H9 (cell line): Measurements from ENCODE around the gene COG3. TPM values are rescaled to one million over a fixed set of nuclear protein-coding genes. Genes with fewer than 3 reads are reported as not detected.

ENCODE experiments used
- DNase-seq: peaks from one replicate; pipeline ENCODE4 v3.0.0-alpha.2; 2017
- H2AFZ ChIP-seq: one replicate; pipeline ENCODE4 v1.6.1; 2013; ENCODE audit warnings: mild to moderate bottlenecking, low read length, control low read depth, moderate library complexity
- H2AK5ac ChIP-seq: 2 replicates; pipeline ENCODE4 v1.6.1; 2013; ENCODE audit warnings: low read length, control low read depth, mixed read lengths; ENCODE audit not compliant: insufficient read length
- H2BK120ac ChIP-seq: one replicate; pipeline ENCODE4 v1.6.1; 2013; ENCODE audit warnings: low read depth, mild to moderate bottlenecking, low read length, control low read depth, inconsistent platforms; ENCODE audit not compliant: poor library complexity, severe bottlenecking
- H2BK12ac ChIP-seq: 2 replicates; pipeline ENCODE4 v1.6.1; 2013; ENCODE audit warnings: low read length, control low read depth, mixed read lengths, low read depth; ENCODE audit not compliant: insufficient read length
- H2BK15ac ChIP-seq: 2 replicates; pipeline ENCODE4 v1.6.1; 2013; ENCODE audit warnings: low read depth, low read length, control low read depth
- H2BK20ac ChIP-seq: one replicate; pipeline ENCODE4 v1.6.1; 2013; ENCODE audit warnings: low read depth, mild to moderate bottlenecking, low read length, control low read depth, inconsistent platforms; ENCODE audit not compliant: poor library complexity, severe bottlenecking
- H2BK5ac ChIP-seq: 2 replicates; pipeline ENCODE4 v1.6.1; 2013; ENCODE audit warnings: low read length, control low read depth, mixed read lengths; ENCODE audit not compliant: insufficient read length
- H3K14ac ChIP-seq: 2 replicates; pipeline ENCODE4 v1.6.1; 2013; ENCODE audit warnings: low read length, control low read depth; ENCODE audit not compliant: insufficient read depth
- H3K18ac ChIP-seq: 2 replicates; pipeline ENCODE4 v1.6.1; 2013; ENCODE audit warnings: low read depth, mild to moderate bottlenecking, mixed read lengths, low read length, control low read depth; ENCODE audit not compliant: insufficient read length
- H3K23ac ChIP-seq: 2 replicates; pipeline ENCODE4 v1.6.1; 2013; ENCODE audit warnings: low read length, control low read depth, mixed read lengths, low read depth; ENCODE audit not compliant: insufficient read length
- H3K23me2 ChIP-seq: 2 replicates; pipeline ENCODE4 v1.6.1; 2013; ENCODE audit warnings: low read depth, mild to moderate bottlenecking, mixed read lengths, low read length, control low read depth; ENCODE audit not compliant: insufficient read length, poor library complexity, severe bottlenecking
- H3K27ac ChIP-seq: 2 replicates; pipeline ENCODE4 v1.5.1; 2013; ENCODE audit warnings: low read length, control low read depth, mixed read lengths, low read depth; ENCODE audit not compliant: insufficient read length
- H3K27me3 ChIP-seq: 2 replicates; pipeline ENCODE4 v1.6.1; 2013; ENCODE audit warnings: low read length, control low read depth, inconsistent platforms; ENCODE audit not compliant: insufficient read depth
- H3K4ac ChIP-seq: 2 replicates; pipeline ENCODE4 v1.6.1; 2013; ENCODE audit warnings: low read depth, mild to moderate bottlenecking, control low read depth, inconsistent platforms, low read length, moderate library complexity
- H3K4me1 ChIP-seq: 2 replicates; pipeline ENCODE4 v1.6.1; 2013; ENCODE audit warnings: low read length, control low read depth, inconsistent platforms; ENCODE audit not compliant: insufficient read depth
- H3K4me2 ChIP-seq: 2 replicates; pipeline ENCODE4 v1.6.1; 2013; ENCODE audit warnings: low read length, control low read depth, mixed read lengths; ENCODE audit not compliant: insufficient read length, insufficient read depth
- H3K56ac ChIP-seq: 2 replicates; pipeline ENCODE4 v1.6.1; 2013; ENCODE audit warnings: low read depth, mild to moderate bottlenecking, mixed read lengths, low read length, control low read depth; ENCODE audit not compliant: insufficient read length
- H3K79me1 ChIP-seq: 2 replicates; pipeline ENCODE4 v1.6.1; 2013; ENCODE audit warnings: low read depth, mild to moderate bottlenecking, moderate library complexity, low read length, control low read depth, inconsistent platforms; ENCODE audit not compliant: insufficient read depth, poor library complexity, severe bottlenecking
- H3K79me2 ChIP-seq: 2 replicates; pipeline ENCODE4 v1.6.1; 2013; ENCODE audit warnings: low read length, control low read depth, inconsistent platforms; ENCODE audit not compliant: insufficient read depth
- H3K9ac ChIP-seq: 2 replicates; pipeline ENCODE4 v1.6.1; 2013; ENCODE audit warnings: low read length, control low read depth, mixed read lengths; ENCODE audit not compliant: insufficient read length; ENCODE audit errors: extremely low read depth
- H3K9me3 ChIP-seq: one replicate; pipeline ENCODE4 v1.6.1; 2013; ENCODE audit warnings: low read depth, low read length, inconsistent platforms; ENCODE audit not compliant: control insufficient read depth
- H3T11ph ChIP-seq: one replicate; pipeline ENCODE4 v1.6.1; 2013; ENCODE audit warnings: mild to moderate bottlenecking, low read length, control low read depth, inconsistent platforms
- H4K20me1 ChIP-seq: one replicate; pipeline ENCODE4 v1.6.1; 2013; ENCODE audit not compliant: control insufficient read depth, insufficient read length, insufficient read depth
- H4K5ac ChIP-seq: 2 replicates; pipeline ENCODE4 v1.6.1; 2013; ENCODE audit warnings: low read depth, mild to moderate bottlenecking, mixed read lengths, low read length, control low read depth; ENCODE audit not compliant: insufficient read length
- H4K8ac ChIP-seq: replicated peaks from 2 replicates; pipeline ENCODE4 v1.6.1; 2013; ENCODE audit warnings: low read length, control low read depth, mixed read lengths, low read depth; ENCODE audit not compliant: insufficient read length
- H4K91ac ChIP-seq: 2 replicates; pipeline ENCODE4 v1.6.1; 2013; ENCODE audit warnings: low read depth, mild to moderate bottlenecking, moderate library complexity, mixed read lengths, low read length, control low read depth; ENCODE audit not compliant: insufficient read length
- H3K27ac Mint-ChIP-seq, 3 experiments: 2 replicates in 2 of 3; 3 replicates in 1 of 3; pipeline ENCODE4 v1.8.0; 2020 to 2021; ENCODE audit warnings: mixed read lengths in 3 of 3, mild to moderate bottlenecking in 1 of 3, moderate library complexity in 1 of 3
- H3K27me3 Mint-ChIP-seq: 2 replicates; pipeline ENCODE4 v1.8.0; 2021; ENCODE audit warnings: low read depth, mild to moderate bottlenecking, moderate library complexity, mixed read lengths
- H3K36me3 Mint-ChIP-seq, 3 experiments: 2 replicates in 2 of 3; 3 replicates in 1 of 3; pipeline ENCODE4 v1.8.0; 2020 to 2021; ENCODE audit warnings: low read depth in 3 of 3, mixed read lengths in 3 of 3; ENCODE audit not compliant: insufficient read depth in 1 of 3
- H3K4me1 Mint-ChIP-seq, 2 experiments: 2 replicates each; pipeline ENCODE4 v1.8.0; 2020; ENCODE audit warnings: mixed read lengths in 2 of 2
- H3K4me3 Mint-ChIP-seq, 2 experiments: 2 replicates in 1 of 2; 3 replicates in 1 of 2; pipeline ENCODE4 v1.8.0; 2020 to 2021; ENCODE audit warnings: mild to moderate bottlenecking in 2 of 2, mixed read lengths in 2 of 2, moderate library complexity in 1 of 2
- H3K9me3 Mint-ChIP-seq, 2 experiments: 2 replicates in 1 of 2; 3 replicates in 1 of 2; pipeline ENCODE4 v1.8.0; 2020; ENCODE audit warnings: mild to moderate bottlenecking in 2 of 2, mixed read lengths in 2 of 2, moderate library complexity in 1 of 2
- WGBS: extraction: QIAGEN DNeasy Blood & Tissue Kit; methylation state at CpG from one replicate; pipeline ENCODE4 v1.1.7; 2013; ENCODE audit warnings: missing lambda C conversion rate, low lambda C conversion rate, mixed read lengths; ENCODE audit not compliant: insufficient read length; ENCODE audit errors: extremely low coverage; 5-methylcytosine and 5-hydroxymethylcytosine counted together
- total RNA-seq: library from RNA; stranded (reverse); gene quantifications from 2 replicates; pipeline ENCODE4 v1.2.1, GENCODE V29; 2021
- TF ChIP-seq, protein P1 (sequence below): fragments of 200-600 bp; sonication (generic); conservative IDR thresholded peaks from 3 replicates; pipeline ENCODE4 v1.8.0; 2021; ENCODE audit warnings: antibody characterized with exemption, mild to moderate bottlenecking

The COG3 gene
- total RNA-seq, 1 experiment from 2014 or later, result 16.5 TPM

DNA sequence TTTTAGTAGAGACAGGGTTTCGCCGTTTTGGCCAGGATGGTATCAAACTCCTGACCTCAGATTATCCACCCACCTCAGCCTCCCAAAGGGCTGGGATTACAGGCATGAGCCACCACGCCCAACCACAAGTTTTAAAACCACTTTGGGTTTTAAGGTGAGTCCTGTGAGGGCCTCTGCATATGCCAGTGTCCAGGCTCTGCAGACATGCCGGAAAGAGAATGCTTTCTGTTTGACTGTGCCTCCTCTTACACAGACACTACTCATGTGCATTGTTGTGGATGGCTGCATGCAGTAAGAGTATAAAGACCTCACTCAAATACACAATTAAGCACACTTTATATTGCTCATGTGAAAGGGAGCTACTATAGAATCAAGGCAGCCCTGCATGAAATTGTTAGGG lies 25.7 kb upstream of the COG3 start:
- no peak overlapping the region for H2BK20ac ChIP-seq
- no peaks in the 10 kb centered on the region for H3K23me2 ChIP-seq
- H4K5ac ChIP-seq, result no peak overlapping the region
- H3K4ac ChIP-seq, result no peak overlapping the region
- Mint-ChIP-seq H3K27me3 (0 out of 2 replicates have a peak, but pooled peaks cover 2% of the 10 kb centered on the region), H3K27ac (no peak overlapping the region), H3K9me3 (no peaks in the 10 kb centered on the region), H3K4me1 (peaks cover 0 to 10% of the 10 kb centered on the region in 2 experiments; a peak in 2 of 4 replicates), H3K36me3 (no peaks in the 10 kb centered on the region), H3K4me3 (no peak overlapping the region)
- no peak overlapping the region for H4K91ac ChIP-seq
- H3K14ac ChIP-seq, result no peak overlapping the region
- no peaks in the 10 kb centered on the region for H3K27me3 ChIP-seq
- no peak overlapping the region for H3K4me2 ChIP-seq
- H3K27ac ChIP-seq, result no peak overlapping the region
- no peak overlapping the region for H2AK5ac ChIP-seq
- WGBS, result no CpG with 5 or more reads among the region's 4 CpGs
- no peak overlapping the region for H2AFZ ChIP-seq
- H3K23ac ChIP-seq, result no peak overlapping the region
- no peak overlapping the region for H2BK12ac ChIP-seq
- no peak overlapping the region for H2BK5ac ChIP-seq
- H4K8ac ChIP-seq, result no peak overlapping the region
- no peak overlapping the region for H3T11ph ChIP-seq
- DNase-seq, result no peak
- no peak overlapping the region for H2BK15ac ChIP-seq
- peaks cover 2% of the 10 kb centered on the region; the same call in 1 of the 2 replicates for H3K4me1 ChIP-seq
- no peak overlapping the region for H3K9ac ChIP-seq
- TF ChIP-seq, protein P1, sequence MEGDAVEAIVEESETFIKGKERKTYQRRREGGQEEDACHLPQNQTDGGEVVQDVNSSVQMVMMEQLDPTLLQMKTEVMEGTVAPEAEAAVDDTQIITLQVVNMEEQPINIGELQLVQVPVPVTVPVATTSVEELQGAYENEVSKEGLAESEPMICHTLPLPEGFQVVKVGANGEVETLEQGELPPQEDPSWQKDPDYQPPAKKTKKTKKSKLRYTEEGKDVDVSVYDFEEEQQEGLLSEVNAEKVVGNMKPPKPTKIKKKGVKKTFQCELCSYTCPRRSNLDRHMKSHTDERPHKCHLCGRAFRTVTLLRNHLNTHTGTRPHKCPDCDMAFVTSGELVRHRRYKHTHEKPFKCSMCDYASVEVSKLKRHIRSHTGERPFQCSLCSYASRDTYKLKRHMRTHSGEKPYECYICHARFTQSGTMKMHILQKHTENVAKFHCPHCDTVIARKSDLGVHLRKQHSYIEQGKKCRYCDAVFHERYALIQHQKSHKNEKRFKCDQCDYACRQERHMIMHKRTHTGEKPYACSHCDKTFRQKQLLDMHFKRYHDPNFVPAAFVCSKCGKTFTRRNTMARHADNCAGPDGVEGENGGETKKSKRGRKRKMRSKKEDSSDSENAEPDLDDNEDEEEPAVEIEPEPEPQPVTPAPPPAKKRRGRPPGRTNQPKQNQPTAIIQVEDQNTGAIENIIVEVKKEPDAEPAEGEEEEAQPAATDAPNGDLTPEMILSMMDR, result no peak
- no peak overlapping the region for H2BK120ac ChIP-seq
- no peaks in the 10 kb centered on the region for H3K79me2 ChIP-seq
- H3K56ac ChIP-seq, result no peak overlapping the region
- H3K18ac ChIP-seq, result no peak overlapping the region
- H4K20me1 ChIP-seq, result no peaks in the 10 kb centered on the region
- no peaks in the 10 kb centered on the region for H3K9me3 ChIP-seq
- H3K79me1 ChIP-seq, result no peaks in the 10 kb centered on the region
